Measurements from ENCODE around the gene CHST11.

CHST11 gene

GRCh38 chr12:104720339-104721038 lies 263.7 kb downstream of the CHST11 start:
- Histone ChIP-seq H2AFZ (ENCODE audit: low read depth, low read length, severe bottlenecking) (peak overlapping the region; percentile 78), H3K27me3 (ENCODE audit: low read length) (no peaks in the 10 kb centered on the region), H3K27ac (ENCODE audit: low read depth, low read length) (no peak overlapping the region), H3F3A (ENCODE audit: insufficient read depth) (no peaks in the 10 kb centered on the region), H3K79me2 (ENCODE audit: insufficient read depth, low read length) (no peaks in the 10 kb centered on the region), H3K9me3 (ENCODE audit: insufficient read depth, low read length) (no peaks in the 10 kb centered on the region), H3K4me3 (ENCODE audit: insufficient read depth, low read length, poor library complexity, severe bottlenecking) (no peak overlapping the region), H3K4me2 (ENCODE audit: low read depth, low read length, poor library complexity, severe bottlenecking) (peak overlapping the region; percentile 52), H3K9ac (ENCODE audit: low read length) (peak overlapping the region; percentile 14; the same call in 1 of the 2 replicates), H3K36me3 (ENCODE audit: low read length) (no peaks in the 10 kb centered on the region), H4K20me1 (ENCODE audit: low read depth, low read length) (no peaks in the 10 kb centered on the region), H3K9me2 (replicated peaks; ENCODE audit: insufficient read depth, low read length) (no peaks in the 10 kb centered on the region)
- TF ChIP-seq EZH2phosphoT487 (conservative IDR thresholded peaks at IDR 0.05; ENCODE audit: low read length), result no peak
- TF ChIP-seq CTCF (IDR thresholded peaks at IDR 0.05; ENCODE audit: insufficient read depth, low read length, poor library complexity, severe bottlenecking), result no peak

GRCh38 chr12:104721039-104721405 lies 264.3 kb downstream of the CHST11 start:
- H3F3A ChIP-seq (ENCODE audit: insufficient read depth), result no peaks in the 10 kb centered on the region
- H2AFZ ChIP-seq (ENCODE audit: low read depth, low read length, severe bottlenecking), result peak overlapping the region; percentile 78
- peak overlapping the region; percentile 14; the same call in 1 of the 2 replicates for H3K9ac ChIP-seq (ENCODE audit: low read length)
- no peaks in the 10 kb centered on the region for H3K27me3 ChIP-seq (ENCODE audit: low read length)
- H3K27ac ChIP-seq (ENCODE audit: low read depth, low read length), result no peak overlapping the region
- TF ChIP-seq CTCF (IDR thresholded peaks at IDR 0.05; ENCODE audit: insufficient read depth, low read length, poor library complexity, severe bottlenecking), result no peak
- no peak for TF ChIP-seq EZH2phosphoT487 (conservative IDR thresholded peaks at IDR 0.05; ENCODE audit: low read length)
- H3K9me2 ChIP-seq (replicated peaks; ENCODE audit: insufficient read depth, low read length), result no peaks in the 10 kb centered on the region
- H3K79me2 ChIP-seq (ENCODE audit: insufficient read depth, low read length), result no peaks in the 10 kb centered on the region
- H3K4me2 ChIP-seq (ENCODE audit: low read depth, low read length, poor library complexity, severe bottlenecking), result peak overlapping the region; percentile 52
- no peaks in the 10 kb centered on the region for H3K36me3 ChIP-seq (ENCODE audit: low read length)
- no peaks in the 10 kb centered on the region for H3K9me3 ChIP-seq (ENCODE audit: insufficient read depth, low read length)
- H3K4me3 ChIP-seq (ENCODE audit: insufficient read depth, low read length, poor library complexity, severe bottlenecking), result no peak overlapping the region
- H4K20me1 ChIP-seq (ENCODE audit: low read depth, low read length), result no peaks in the 10 kb centered on the region

DNA sequence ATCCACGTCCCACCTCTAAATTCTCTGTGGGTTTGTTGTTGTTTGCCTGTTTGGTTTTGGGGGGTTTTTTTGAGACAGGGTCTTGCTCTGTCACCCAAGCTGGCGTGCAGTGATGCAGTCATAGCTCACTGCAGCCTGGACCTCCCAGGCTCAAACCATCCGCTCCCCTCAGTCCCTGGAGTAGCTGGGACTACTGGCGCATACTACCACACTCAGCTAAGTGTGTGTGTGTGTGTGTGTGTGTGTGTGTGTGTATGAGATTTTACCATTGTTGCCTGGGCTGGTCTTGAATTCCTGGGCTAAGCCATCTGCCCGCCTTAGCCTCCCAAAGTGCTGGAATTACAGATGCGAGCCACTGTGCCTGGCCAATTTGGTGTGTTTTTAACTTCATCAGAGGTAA lies 265.2 kb downstream of the CHST11 start:
- no peaks in the 10 kb centered on the region for H4K20me1 ChIP-seq (ENCODE audit: low read depth, low read length)
- H2AFZ ChIP-seq (ENCODE audit: low read depth, low read length, severe bottlenecking), result no peak overlapping the region
- H3K4me3 ChIP-seq (ENCODE audit: insufficient read depth, low read length, poor library complexity, severe bottlenecking), result no peak overlapping the region
- no peaks in the 10 kb centered on the region for H3K9me2 ChIP-seq (replicated peaks; ENCODE audit: insufficient read depth, low read length)
- no peaks in the 10 kb centered on the region for H3K79me2 ChIP-seq (ENCODE audit: insufficient read depth, low read length)
- TF ChIP-seq EZH2phosphoT487 (conservative IDR thresholded peaks at IDR 0.05; ENCODE audit: low read length) (no peak), CTCF (IDR thresholded peaks at IDR 0.05; ENCODE audit: insufficient read depth, low read length, poor library complexity, severe bottlenecking) (no peak)
- H3K27ac ChIP-seq (ENCODE audit: low read depth, low read length), result no peak overlapping the region
- H3K27me3 ChIP-seq (ENCODE audit: low read length), result no peaks in the 10 kb centered on the region
- no peaks in the 10 kb centered on the region for H3F3A ChIP-seq (ENCODE audit: insufficient read depth)
- H3K9ac ChIP-seq (ENCODE audit: low read length), result no peak overlapping the region
- no peaks in the 10 kb centered on the region for H3K36me3 ChIP-seq (ENCODE audit: low read length)
- H3K9me3 ChIP-seq (ENCODE audit: insufficient read depth, low read length), result no peaks in the 10 kb centered on the region
- no peak overlapping the region for H3K4me2 ChIP-seq (ENCODE audit: low read depth, low read length, poor library complexity, severe bottlenecking)
